Astrocyte of the cerebellum (primary cell): ENCODE data around the gene ZNF425.
"Not testable (repeated sequence)": the region's sequence is repeated elsewhere in the genome, so short reads cannot be mapped to it uniquely, and the experiment has no call there.

Experiments used
- DNase-seq: peaks from one replicate; pipeline ENCODE4 v3.0.0-alpha.2; 2011; ENCODE audit warnings: low read depth
- H3K4me3 ChIP-seq: 2 replicates; pipeline ENCODE4 v1.5.1; 2011; ENCODE audit warnings: mild to moderate bottlenecking, low read depth, low read length, moderate library complexity
- CTCF ChIP-seq: IDR thresholded peaks from 2 replicates; pipeline ENCODE4 v1.5.1; 2012; ENCODE audit warnings: low read length, low read depth, moderate library complexity, mild to moderate bottlenecking; ENCODE audit errors: missing control alignments
- in situ Hi-C: cut with HindIII; loops from 2 replicates; pipeline ENCODE4 v1.10.0; 2017; ENCODE audit warnings: low sequenced_read_pairs

The ZNF425 gene

GRCh38 chr7:149104214-149104613 lies 21.9 kb downstream of the ZNF425 start:
- DNase-seq: no peak
- no peak overlapping the region for H3K4me3 ChIP-seq
- TF ChIP-seq CTCF: no peak
- in situ Hi-C loops: no loop called here

- no peak overlapping the region for H3K4me3 ChIP-seq
- in situ Hi-C loops: no loop called here
- TF ChIP-seq CTCF: no peak
- no peak for DNase-seq
Measured at GRCh38 chr7:149103424-149103823, 22.7 kb downstream of the ZNF425 start.

DNA sequence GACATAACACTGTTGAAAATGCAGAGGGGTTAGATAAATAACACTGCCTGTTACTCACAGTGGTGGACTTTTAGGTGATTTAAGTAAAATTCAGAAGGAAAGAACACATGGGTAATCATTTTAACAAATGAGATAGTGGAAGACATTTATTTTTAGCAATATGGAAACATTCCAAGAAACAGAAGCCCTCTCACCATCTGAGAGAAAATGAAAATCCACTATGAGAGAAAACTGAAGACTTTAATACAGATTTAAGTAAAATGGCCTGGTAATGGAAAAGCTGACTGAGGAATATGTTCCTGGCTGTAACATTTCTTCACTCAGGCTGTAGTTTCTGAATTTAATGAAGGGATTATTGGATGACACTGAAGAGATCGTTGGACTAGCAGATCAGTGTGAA lies 23.5 kb downstream of the ZNF425 start:
- H3K4me3 ChIP-seq: no peak overlapping the region
- DNase-seq: no peak
- no peak for TF ChIP-seq CTCF
- in situ Hi-C loops: no loop called here

- in situ Hi-C loops: no loop called here
- TF ChIP-seq CTCF: no peak
- no peak overlapping the region for H3K4me3 ChIP-seq
- no peak for DNase-seq
Measured at GRCh38 chr7:149100821-149101220, 25.3 kb downstream of the ZNF425 start.

- in situ Hi-C loops: no loop called here
- TF ChIP-seq CTCF: no peak
- H3K4me3 ChIP-seq: no peak overlapping the region
- no peak for DNase-seq
Measured at GRCh38 chr7:149099058-149099457, 27.1 kb downstream of the ZNF425 start.

GRCh38 chr7:149097088-149097487 lies 29.0 kb downstream of the ZNF425 start:
- in situ Hi-C loops: no loop called here
- H3K4me3 ChIP-seq: no peak overlapping the region
- no peak for DNase-seq
- no peak for TF ChIP-seq CTCF

DNA sequence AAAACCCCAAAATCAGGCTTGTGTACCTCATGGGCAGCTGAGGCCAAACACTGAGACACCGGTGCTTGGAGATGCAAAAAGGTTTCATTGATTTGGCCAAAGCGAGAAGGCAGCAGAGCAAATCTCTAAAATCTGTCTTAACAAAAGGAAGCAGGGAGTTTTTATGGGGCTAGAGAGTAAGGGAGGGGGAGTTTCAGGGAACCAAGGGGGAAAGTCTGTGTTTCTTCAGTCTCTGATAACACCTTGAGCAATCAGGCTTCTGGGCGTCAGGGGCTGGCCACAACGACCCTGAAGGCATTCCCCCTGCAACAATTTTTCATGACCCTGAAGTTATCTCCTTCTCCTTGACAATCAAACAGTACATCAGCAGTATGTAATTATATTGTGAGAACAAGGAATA lies 32.9 kb downstream of the ZNF425 start:
- TF ChIP-seq CTCF: no peak
- no peak for DNase-seq
- in situ Hi-C loops: no loop called here
- H3K4me3 ChIP-seq: no peak overlapping the region

GRCh38 chr7:149092244-149092643 lies 33.9 kb downstream of the ZNF425 start:
- in situ Hi-C loops, DNase-seq, H3K4me3 ChIP-seq: not testable (repeated sequence)
